ENCODE results near the gene FBXO22. TPM values are rescaled to one million over a fixed set of nuclear protein-coding genes. Genes with fewer than 3 reads are reported as not detected.

Gene FBXO22
- total and polyA plus RNA-seq, 7 donors, result 10.8 to 21.5 (median 15.7) TPM

DNA sequence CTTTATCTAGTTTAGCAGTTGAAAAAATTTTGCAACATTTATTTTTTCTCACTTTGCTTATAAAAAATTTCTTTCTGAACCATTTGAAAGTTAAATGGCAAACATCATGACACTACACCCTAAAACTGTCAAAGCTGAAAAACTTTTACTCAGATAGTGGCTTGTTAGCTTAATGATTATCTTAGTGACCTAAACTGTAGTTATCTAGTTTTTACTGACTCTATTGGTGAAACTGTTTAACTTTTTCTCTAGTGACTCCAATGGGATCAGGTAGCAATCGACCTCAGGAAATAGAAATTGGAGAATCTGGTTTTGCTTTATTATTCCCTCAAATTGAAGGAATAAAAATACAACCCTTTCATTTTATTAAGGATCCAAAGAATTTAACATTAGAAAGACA is 13.3 kb downstream of the FBXO22 start:
- DNase-seq, result no peak
- H3K36me3 ChIP-seq, result peaks cover 0 to 38% (median 3%) of the 10 kb centered on the region in 4 donors
- no peak overlapping the region for H3K4me3 ChIP-seq
- 72 to 89% methylated on average over 1 of the region's 1 CpG for WGBS, 2 donors
- H3K9me3 ChIP-seq, result no peaks in the 10 kb centered on the region
- H3K27me3 ChIP-seq, result no peaks in the 10 kb centered on the region
- H3K4me1 ChIP-seq, result peaks cover 0 to 4% (median 3%) of the 10 kb centered on the region in 4 donors
- intact Hi-C loops (cut with DNase I), result no loop called here
- TF ChIP-seq, protein P1, sequence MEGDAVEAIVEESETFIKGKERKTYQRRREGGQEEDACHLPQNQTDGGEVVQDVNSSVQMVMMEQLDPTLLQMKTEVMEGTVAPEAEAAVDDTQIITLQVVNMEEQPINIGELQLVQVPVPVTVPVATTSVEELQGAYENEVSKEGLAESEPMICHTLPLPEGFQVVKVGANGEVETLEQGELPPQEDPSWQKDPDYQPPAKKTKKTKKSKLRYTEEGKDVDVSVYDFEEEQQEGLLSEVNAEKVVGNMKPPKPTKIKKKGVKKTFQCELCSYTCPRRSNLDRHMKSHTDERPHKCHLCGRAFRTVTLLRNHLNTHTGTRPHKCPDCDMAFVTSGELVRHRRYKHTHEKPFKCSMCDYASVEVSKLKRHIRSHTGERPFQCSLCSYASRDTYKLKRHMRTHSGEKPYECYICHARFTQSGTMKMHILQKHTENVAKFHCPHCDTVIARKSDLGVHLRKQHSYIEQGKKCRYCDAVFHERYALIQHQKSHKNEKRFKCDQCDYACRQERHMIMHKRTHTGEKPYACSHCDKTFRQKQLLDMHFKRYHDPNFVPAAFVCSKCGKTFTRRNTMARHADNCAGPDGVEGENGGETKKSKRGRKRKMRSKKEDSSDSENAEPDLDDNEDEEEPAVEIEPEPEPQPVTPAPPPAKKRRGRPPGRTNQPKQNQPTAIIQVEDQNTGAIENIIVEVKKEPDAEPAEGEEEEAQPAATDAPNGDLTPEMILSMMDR (IDR thresholded peaks at IDR 0.05), result no peak
- no peak for TF ChIP-seq POLR2A (IDR thresholded peaks at IDR 0.05)
- no peak for TF ChIP-seq POLR2AphosphoS5 (IDR thresholded peaks at IDR 0.05)
- no peak for TF ChIP-seq EP300 (IDR thresholded peaks at IDR 0.05)
- H3K27ac ChIP-seq, result no peak overlapping the region

DNA sequence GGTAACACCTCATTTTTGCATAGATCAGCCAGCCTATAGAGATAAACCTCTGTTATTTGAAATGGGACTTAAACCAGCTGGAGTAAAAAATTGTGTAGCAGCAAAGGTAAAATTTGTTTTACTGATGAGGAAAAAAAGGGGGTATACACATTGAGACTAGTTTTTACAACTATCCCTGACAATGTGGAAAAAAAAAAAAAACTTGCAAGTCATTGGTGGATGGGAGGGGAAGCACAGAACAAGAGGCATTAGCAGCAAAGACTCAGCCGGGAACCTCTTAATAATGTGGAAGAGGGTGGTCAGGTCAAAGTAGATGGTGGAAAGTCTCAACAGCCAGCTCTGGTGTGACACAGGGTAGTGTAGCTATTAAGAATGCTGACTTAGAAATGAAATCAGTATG is 14.5 kb downstream of the FBXO22 start:
- no peaks in the 10 kb centered on the region for H3K27me3 ChIP-seq
- H3K4me3 ChIP-seq, result no peak overlapping the region
- TF ChIP-seq EP300 (IDR thresholded peaks at IDR 0.05), result no peak
- no peak for TF ChIP-seq POLR2A (IDR thresholded peaks at IDR 0.05)
- TF ChIP-seq, protein P1 (IDR thresholded peaks at IDR 0.05), result no peak
- TF ChIP-seq POLR2AphosphoS5 (IDR thresholded peaks at IDR 0.05), result no peak
- H3K4me1 ChIP-seq, result peaks cover 0 to 13% (median 12%) of the 10 kb centered on the region in 4 donors
- intact Hi-C loops (cut with DNase I), result no loop called here
- 94 to 96% methylated on average over 1 of the region's 1 CpG for WGBS, 2 donors
- no peak overlapping the region for H3K27ac ChIP-seq
- no peak for DNase-seq
- H3K36me3 ChIP-seq, result peaks cover 0 to 38% (median 3%) of the 10 kb centered on the region in 4 donors
- no peaks in the 10 kb centered on the region for H3K9me3 ChIP-seq

DNA sequence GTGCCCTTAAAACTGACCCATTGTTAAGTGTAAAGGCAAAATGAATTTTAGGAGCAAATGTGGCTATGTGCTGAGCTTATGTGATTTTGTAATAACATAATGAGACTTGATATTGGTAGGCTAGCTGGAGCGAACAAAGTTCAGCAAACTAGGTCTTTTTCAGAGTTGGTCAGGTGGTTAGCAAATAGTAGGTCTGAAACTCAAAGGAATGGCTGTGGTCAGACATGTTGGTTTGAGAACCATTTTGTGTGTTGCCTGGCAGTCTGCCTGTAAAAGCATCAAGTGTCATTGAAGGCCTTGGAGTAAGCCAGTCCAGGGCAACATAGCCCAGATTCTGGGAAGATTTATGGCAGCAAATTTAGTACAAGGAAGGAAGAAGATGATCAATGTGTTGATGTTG is 16.4 kb downstream of the FBXO22 start:
- whole genome bisulfite sequencing, 2 donors, result 95 to 97% methylated on average over 1 of the region's 1 CpG
- TF ChIP-seq EP300 (IDR thresholded peaks at IDR 0.05) (no peak), POLR2A (IDR thresholded peaks at IDR 0.05) (no peak)
- peaks cover 0 to 22% (median 16%) of the 10 kb centered on the region in 4 donors for H3K4me1 ChIP-seq
- peaks cover 0 to 22% (median 0%) of the 10 kb centered on the region in 4 donors for H3K36me3 ChIP-seq
- no peak for DNase-seq
- H3K27ac ChIP-seq, result no peak overlapping the region
- H3K4me3 ChIP-seq, result no peak overlapping the region
- intact Hi-C loops (cut with DNase I), result no loop called here
- no peaks in the 10 kb centered on the region for H3K9me3 ChIP-seq
- H3K27me3 ChIP-seq, result no peaks in the 10 kb centered on the region

DNA sequence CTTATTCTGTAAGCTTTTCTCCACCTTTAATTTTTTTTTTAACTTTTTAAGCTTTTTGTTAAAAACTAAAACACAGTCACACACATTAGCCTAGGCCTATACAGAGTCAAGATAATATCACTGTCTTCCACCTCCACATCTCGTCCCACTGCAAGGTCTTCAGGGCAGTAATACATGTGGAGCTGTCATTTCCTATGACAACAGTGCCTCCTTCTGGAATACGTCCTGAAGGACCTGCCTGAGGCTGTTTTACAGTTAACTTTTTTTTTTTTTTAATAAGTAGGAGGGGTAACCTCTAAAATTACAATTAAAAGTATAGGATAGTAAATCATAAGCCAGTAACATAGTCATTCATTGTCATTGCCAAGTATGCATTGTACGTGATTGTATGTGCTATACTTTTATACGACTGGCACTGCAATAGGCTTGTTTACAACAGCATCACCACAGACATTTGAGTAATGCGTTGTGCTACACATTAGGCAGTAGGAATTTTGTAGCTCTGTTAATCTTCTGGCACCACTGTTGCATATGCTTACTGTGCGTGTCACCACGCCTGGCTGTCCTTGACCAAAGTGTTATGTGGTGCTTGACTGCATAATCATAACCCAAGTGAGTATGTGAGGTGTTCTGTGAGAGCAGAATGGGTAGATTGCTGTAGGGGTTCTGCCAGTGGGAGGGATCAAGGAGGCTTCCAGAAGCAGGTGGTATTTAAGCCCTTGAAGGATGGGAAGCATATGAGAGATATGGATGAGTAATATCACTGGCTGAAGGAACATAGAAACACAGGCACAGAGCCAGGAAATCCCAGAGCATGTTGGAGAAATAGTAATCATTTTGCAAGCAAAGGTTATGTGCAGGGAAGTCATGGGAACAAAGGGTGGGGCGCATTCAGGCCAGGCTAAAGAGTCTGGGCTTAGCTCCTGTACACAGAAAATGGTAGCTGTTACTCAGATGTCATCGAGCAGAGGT is 18.3 kb downstream of the FBXO22 start:
- TF ChIP-seq, protein P1 (IDR thresholded peaks at IDR 0.05), result peak in 2 of 4 experiments; percentile 21 to 30
- TF ChIP-seq POLR2A (IDR thresholded peaks at IDR 0.05) (no peak), POLR2AphosphoS5 (IDR thresholded peaks at IDR 0.05) (no peak), EP300 (IDR thresholded peaks at IDR 0.05) (no peak)
- H3K27ac ChIP-seq, result no peak overlapping the region
- H3K27me3 ChIP-seq, result no peaks in the 10 kb centered on the region
- no peaks in the 10 kb centered on the region for H3K9me3 ChIP-seq
- peaks cover 0 to 17% (median 0%) of the 10 kb centered on the region in 4 donors for H3K36me3 ChIP-seq
- peaks cover 0 to 30% (median 26%) of the 10 kb centered on the region in 4 donors for H3K4me1 ChIP-seq
- DNase-seq, result no peak
- no peak overlapping the region for H3K4me3 ChIP-seq
- 16 to 60% methylated on average over 9 of the region's 9 CpGs for WGBS, 2 donors
- intact Hi-C loops (cut with DNase I), result no loop called here

DNA sequence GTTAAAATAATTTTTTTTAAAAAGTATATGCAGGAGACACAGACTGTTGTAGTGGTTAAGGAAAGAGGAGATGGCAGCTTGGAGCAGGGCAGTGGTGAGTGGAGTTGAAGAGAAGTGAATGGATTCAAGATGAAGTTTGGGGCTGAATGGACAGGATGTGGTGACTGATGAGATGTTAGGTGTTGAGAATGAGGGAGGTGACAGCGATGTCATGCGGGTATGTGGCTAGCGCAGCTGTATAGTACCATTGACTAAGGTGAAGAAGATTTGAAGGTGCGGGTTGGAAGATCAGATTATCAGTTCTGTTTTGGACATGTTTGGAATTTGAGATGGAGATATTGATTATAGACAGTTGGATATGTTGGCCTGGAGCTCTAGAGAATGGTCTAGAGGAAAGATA is 20.1 kb downstream of the FBXO22 start:
- Histone ChIP-seq H3K27me3 (no peaks in the 10 kb centered on the region), H3K4me3 (no peak overlapping the region), H3K4me1 (peaks cover 0 to 36% (median 27%) of the 10 kb centered on the region in 4 donors), H3K9me3 (no peaks in the 10 kb centered on the region), H3K27ac (no peak overlapping the region), H3K36me3 (no peaks in the 10 kb centered on the region)
- WGBS, 2 donors, result 92 to 93% methylated on average over 4 of the region's 4 CpGs
- intact Hi-C loops (cut with DNase I), result no loop called here
- no peak for DNase-seq
- TF ChIP-seq POLR2AphosphoS5 (IDR thresholded peaks at IDR 0.05) (no peak), POLR2A (IDR thresholded peaks at IDR 0.05) (no peak), EP300 (IDR thresholded peaks at IDR 0.05) (no peak)
- TF ChIP-seq, protein P1 (IDR thresholded peaks at IDR 0.05), result no peak
